GM12891 (cell line): ENCODE measurements around the gene TNS3.

Experiments used
- POLR2A ChIP-seq: IDR thresholded peaks from 2 replicates; pipeline ENCODE4 v1.6.1; 2011; ENCODE audit warnings: low read depth, low read length, control low read depth
- POLR2AphosphoS5 ChIP-seq: IDR thresholded peaks from 2 replicates; pipeline ENCODE4 v1.6.1; 2011; ENCODE audit warnings: low read depth, low read length, control low read depth

- TF ChIP-seq POLR2A (no peak), POLR2AphosphoS5 (no peak)
These were observed 50.1 kb downstream of the TNS3 start for GRCh38 chr7:47531584-47532492.
